ENCODE results near the gene RALY. TPM values are rescaled to one million over a fixed set of nuclear protein-coding genes. Genes with fewer than 3 reads are reported as not detected.

Gene RALY
- total and polyA plus RNA-seq, 7 experiments from 2014 or later = 99.0 to 202 (median 121) TPM

DNA sequence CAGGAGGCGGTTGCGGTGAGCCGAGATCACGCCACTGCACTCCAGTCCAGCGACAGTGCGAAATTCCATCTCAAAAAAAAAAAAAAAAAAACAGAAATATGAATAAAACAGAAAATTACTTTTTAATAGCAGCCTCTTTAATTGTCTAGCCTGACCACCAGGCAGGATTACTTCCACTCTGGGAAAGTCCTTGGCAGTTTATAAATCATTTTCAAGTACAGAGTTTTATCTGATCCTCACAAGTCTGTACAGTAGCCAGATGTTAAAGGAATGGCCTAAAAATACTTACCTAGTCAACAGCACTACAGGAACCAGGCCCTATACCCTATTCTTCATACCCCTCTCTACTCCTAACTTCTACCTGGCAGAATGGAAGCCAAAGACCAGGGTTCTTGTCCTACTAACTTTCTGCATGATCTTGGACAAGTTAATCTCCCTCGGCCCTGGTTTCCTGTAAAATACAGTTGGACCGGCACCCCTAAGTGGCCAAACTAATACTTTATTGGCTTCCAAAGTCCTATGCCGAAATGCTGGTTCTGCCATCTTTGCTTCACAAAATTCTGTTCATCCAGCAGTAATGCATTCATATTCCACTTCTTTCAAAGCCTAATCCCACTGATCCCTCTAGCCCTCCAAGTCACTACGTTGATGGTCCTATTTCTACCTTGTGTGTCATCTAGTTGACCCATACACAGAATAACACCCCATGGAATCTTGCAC lies 116.5 kb downstream of the RALY start:
- peak overlapping the region; percentile 92 to 99 (median 97) for H3K27ac Mint-ChIP-seq
- ChIA-PET POLR2A (interaction anchor here (0.7 kb wide), 1 partner anchor 714 kb away, joined by 3 read pairs; no protein-coding TSS in a partner anchor), CTCF (interaction anchor here (0.7 kb wide), 1 partner anchor 324 kb away, joined by 9 read pairs; no protein-coding TSS in a partner anchor)
- Histone ChIP-seq H3K36me3 (ENCODE audit: control insufficient read depth in 2 of 3, insufficient read depth in 3 of 3, low read length in 3 of 3) (peaks cover 2 to 9% (median 4%) of the 10 kb centered on the region in 3 experiments), H3K4me3 (ENCODE audit: low read length) (peak overlapping the region; percentile 92), H3K27ac (ENCODE audit: low read depth, low read length) (peak overlapping the region; percentile 89), H3K9me3 (ENCODE audit: control insufficient read depth in 2 of 3, low read length in 3 of 3) (no peaks in the 10 kb centered on the region), H3K27me3 (ENCODE audit: control insufficient read depth in 2 of 2, insufficient read depth in 2 of 2, low read length in 2 of 2) (no peaks in the 10 kb centered on the region), H3K4me1 (ENCODE audit: control insufficient read depth in 2 of 2, insufficient read depth in 2 of 2, low read length in 2 of 2) (peaks cover 37% of the 10 kb centered on the region in 2 donors)
- H3K36me3 Mint-ChIP-seq = peaks cover 2 to 17% (median 9%) of the 10 kb centered on the region in 5 donors
- peaks cover 0 to 4% (median 0%) of the 10 kb centered on the region in 11 donors for H3K9me3 Mint-ChIP-seq
- peaks cover 0 to 6% (median 0%) of the 10 kb centered on the region in 5 donors for H3K27me3 Mint-ChIP-seq
- intact Hi-C loops (cut with micrococcal nuclease) = loop anchor here (2.0 to 5.0 kb wide), 7 partner anchors 15 to 1753 kb away; partner anchors contain the start of genes ZNF341 (in 2 of the 2), ACTL10 (in 1 of the 2), ASXL1 (in 1 of the 2) and NECAB3 (in 1 of the 2)
- DNase-seq = no peak
- ATAC-seq = no peak
- peaks cover 46 to 69% (median 62%) of the 10 kb centered on the region in 7 donors for H3K4me1 Mint-ChIP-seq
- H3K4me3 Mint-ChIP-seq = peak overlapping the region; percentile 87 to 98 (median 96)

DNA sequence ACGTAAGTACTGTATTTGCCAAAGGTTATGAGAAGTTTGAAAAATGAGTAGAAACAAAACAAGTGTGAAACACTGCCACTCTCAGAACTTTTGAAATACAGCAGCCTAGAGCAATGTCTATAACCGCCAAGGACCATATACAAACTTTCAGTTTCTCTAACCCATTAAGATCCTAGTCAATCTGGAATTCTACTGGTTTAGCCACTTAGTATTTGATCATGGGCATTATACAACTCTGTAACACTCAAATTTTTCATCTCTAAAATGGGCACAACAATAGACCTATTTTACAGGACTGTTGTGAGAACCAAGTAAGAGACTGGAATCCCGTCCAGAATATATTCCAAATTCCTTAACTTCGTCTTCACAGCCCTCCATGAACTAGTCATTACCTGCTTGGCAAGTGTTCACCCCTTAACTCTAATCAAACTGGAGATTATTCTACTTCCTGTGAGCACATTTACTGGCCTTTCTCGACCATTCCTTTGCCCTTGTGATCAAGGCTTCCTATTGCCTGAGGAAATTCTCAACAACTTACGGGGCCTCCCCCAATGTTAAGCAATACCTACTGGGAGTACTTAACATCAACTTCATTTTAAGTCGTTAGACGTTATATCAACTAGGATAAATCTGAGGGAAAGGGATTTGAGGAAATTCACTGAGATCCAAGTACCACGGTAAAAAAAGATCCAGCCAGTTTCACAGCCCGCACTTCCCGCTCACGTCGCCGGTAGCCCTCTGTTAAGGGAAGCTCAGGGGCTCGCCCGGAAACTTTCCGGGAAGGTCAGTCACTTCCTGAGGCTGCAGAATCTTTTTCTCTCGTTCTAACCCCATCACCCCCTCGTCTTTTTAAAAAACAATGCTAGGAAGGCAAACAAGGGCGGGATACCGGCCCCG lies 117.3 kb downstream of the RALY start:
- Mint-ChIP-seq H3K9me3 (peaks cover 0 to 4% (median 0%) of the 10 kb centered on the region in 11 donors), H3K27me3 (peaks cover 0 to 7% (median 0%) of the 10 kb centered on the region in 5 donors), H3K36me3 (peaks cover 0 to 13% (median 3%) of the 10 kb centered on the region in 5 donors), H3K4me1 (peaks cover 40 to 61% (median 54%) of the 10 kb centered on the region in 7 donors), H3K4me3 (peak overlapping the region; percentile 87 to 98 (median 96)), H3K27ac (peak overlapping the region; percentile 92 to 99 (median 97))
- ChIA-PET POLR2A (interaction anchor here (0.7 to 2.2 kb wide), 9 partner anchors 14 to 709 kb away, joined by 3 to 26 read pairs (median 7); partner anchors contain the start of genes CDK5RAP1, DYNLRB1, ITCH and RALY), CTCF (no interaction called here)
- no peak for ATAC-seq
- Histone ChIP-seq H3K4me1 (ENCODE audit: control insufficient read depth in 2 of 2, insufficient read depth in 2 of 2, low read length in 2 of 2) (peaks cover 32 to 37% of the 10 kb centered on the region in 2 donors), H3K27me3 (ENCODE audit: control insufficient read depth in 2 of 2, insufficient read depth in 2 of 2, low read length in 2 of 2) (no peaks in the 10 kb centered on the region), H3K9me3 (ENCODE audit: control insufficient read depth in 2 of 3, low read length in 3 of 3) (no peaks in the 10 kb centered on the region), H3K27ac (ENCODE audit: low read depth, low read length) (peak overlapping the region; percentile 89), H3K36me3 (ENCODE audit: control insufficient read depth in 2 of 3, insufficient read depth in 3 of 3, low read length in 3 of 3) (peaks cover 0 to 7% (median 0%) of the 10 kb centered on the region in 3 experiments), H3K4me3 (ENCODE audit: low read length) (peak overlapping the region; percentile 92)
- peak in 3 of 9 donors; percentile 8 to 17 (median 16) for DNase-seq
- intact Hi-C loops (cut with micrococcal nuclease) = loop anchor here (1.0 to 5.0 kb wide), 8 partner anchors 16 to 1754 kb away; partner anchors contain the start of genes ZNF341 (in 2 of the 2), ACTL10 (in 1 of the 2), ASXL1 (in 1 of the 2) and DYNLRB1 (in 1 of the 2)

DNA sequence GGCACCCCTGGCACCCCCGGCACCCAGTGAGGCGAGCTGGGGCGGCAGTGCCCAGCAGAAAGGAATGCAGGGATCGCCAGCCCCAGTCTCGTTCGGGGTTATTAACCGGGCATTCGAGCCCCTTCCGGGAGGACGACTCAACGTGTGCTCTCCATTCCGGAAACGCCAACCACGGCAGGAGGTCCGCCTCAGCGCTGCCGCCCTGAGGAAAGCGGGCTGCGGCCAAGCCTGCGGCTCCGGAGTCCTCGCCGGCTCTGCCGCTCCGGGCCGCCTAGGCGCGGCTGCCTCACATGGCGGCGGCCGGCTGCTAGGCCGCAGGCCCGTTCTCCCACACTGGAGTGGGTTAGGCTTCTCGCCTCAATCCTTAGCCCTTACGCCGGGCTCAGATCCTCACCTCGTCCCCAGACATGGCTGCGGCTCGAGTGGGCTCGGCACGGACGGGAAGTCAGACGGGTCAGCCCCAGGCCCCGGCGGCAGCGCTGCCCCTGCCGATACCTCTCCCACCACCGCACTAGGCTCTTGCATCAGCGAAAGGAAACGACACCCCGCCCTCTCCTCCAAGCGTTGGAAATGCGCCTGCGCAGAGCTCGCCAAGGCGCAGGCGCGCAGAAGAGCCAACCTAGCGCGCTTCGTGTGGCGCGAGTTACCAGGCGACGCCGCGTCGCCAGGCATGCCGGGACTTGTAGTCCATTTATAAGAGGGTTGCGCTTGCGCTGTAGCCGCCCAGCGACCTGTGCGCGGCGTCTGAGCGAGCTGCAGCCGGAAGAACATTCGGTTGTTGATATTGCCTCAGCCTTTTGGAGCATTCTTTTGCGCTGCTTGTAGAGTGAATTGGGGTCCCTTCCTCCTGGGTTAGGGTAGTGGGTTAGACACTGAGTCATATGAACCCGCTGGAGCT lies 118.2 kb downstream of the RALY start, which contains the start of gene EIF2S2:
TSS of gene EIF2S2 (minus strand) at position 542 of the 898 bp plus-strand sequence. CDS start at position 409, 133 bp downstream.
- H3K4me1 Mint-ChIP-seq = peaks cover 34 to 53% (median 47%) of the 10 kb centered on the region in 7 donors
- intact Hi-C loops (cut with micrococcal nuclease) = loop anchor here (1.0 to 5.0 kb wide), 21 partner anchors 17 to 1842 kb away; partner anchors contain the start of genes ASXL1 (in 2 of the 2), CHMP4B (in 2 of the 2), E2F1 (in 2 of the 2) and RALY (in 2 of the 2)
- peaks cover 0 to 7% (median 0%) of the 10 kb centered on the region in 3 experiments for H3K36me3 ChIP-seq (ENCODE audit: control insufficient read depth in 2 of 3, insufficient read depth in 3 of 3, low read length in 3 of 3)
- H3K4me1 ChIP-seq (ENCODE audit: control insufficient read depth in 2 of 2, insufficient read depth in 2 of 2, low read length in 2 of 2) = peaks cover 24 to 34% of the 10 kb centered on the region in 2 donors
- peak within 1 kb of the TSS; percentile 96 to 99 (median 98) for H3K27ac Mint-ChIP-seq
- peak within 1 kb of the TSS; percentile 92 for H3K4me3 ChIP-seq (ENCODE audit: low read length)
- DNase-seq (peak; percentile 88 to 97 (median 95)), ATAC-seq (peak; percentile 95)
- H3K27me3 ChIP-seq (ENCODE audit: control insufficient read depth in 2 of 2, insufficient read depth in 2 of 2, low read length in 2 of 2) = no peaks in the 10 kb centered on the region
- ChIA-PET POLR2A (interaction anchor here (0.6 to 2.2 kb wide), 35 partner anchors 9 to 1280 kb away, joined by 3 to 26 read pairs (median 4); partner anchors contain the start of genes CBFA2T2, CDK5RAP1, CHMP4B and DYNLRB1), CTCF (interaction anchor here (1.4 to 1.6 kb wide), 2 partner anchors 10 to 42 kb away, joined by 6 read pairs; no protein-coding TSS in a partner anchor)
- peaks cover 0 to 15% (median 0%) of the 10 kb centered on the region in 5 donors for H3K27me3 Mint-ChIP-seq
- peak within 1 kb of the TSS; percentile 89 for H3K27ac ChIP-seq (ENCODE audit: low read depth, low read length)
- H3K36me3 Mint-ChIP-seq = peaks cover 0 to 13% (median 3%) of the 10 kb centered on the region in 5 donors
- H3K4me3 Mint-ChIP-seq = peak within 1 kb of the TSS; percentile 87 to 98 (median 96)
- H3K9me3 Mint-ChIP-seq = peaks cover 0 to 4% (median 0%) of the 10 kb centered on the region in 11 donors
- no peaks in the 10 kb centered on the region for H3K9me3 ChIP-seq (ENCODE audit: control insufficient read depth in 2 of 3, low read length in 3 of 3)

DNA sequence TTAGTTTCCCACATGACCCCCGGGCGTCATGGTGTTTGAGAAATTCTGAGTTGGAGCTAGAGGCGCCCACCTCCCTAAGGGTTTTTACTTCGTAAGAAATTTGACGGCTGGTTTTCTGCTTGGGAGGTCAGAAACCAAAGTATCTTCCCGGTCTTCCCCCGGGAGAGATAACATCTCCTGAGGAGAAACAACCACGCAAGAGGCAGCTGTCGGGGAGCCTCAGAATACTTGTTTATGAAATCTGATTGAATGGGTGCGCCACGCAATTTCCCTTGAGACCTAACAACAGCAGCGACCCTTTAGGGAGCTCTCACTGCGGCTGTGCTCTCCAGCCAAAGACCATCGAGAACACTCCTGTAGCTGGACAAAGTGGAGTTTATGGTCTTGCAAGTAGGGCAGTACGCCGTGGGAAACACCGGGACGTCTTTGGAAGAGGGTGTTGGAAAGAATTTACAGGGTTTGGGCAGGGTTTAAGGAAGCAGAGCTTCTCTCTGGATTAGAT lies 118.9 kb downstream of the RALY start:
- Mint-ChIP-seq H3K4me3 (peak overlapping the region; percentile 87 to 98 (median 96)), H3K27ac (peak overlapping the region; percentile 96 to 99 (median 98)), H3K9me3 (peaks cover 0 to 4% (median 0%) of the 10 kb centered on the region in 11 donors), H3K27me3 (peaks cover 0 to 18% (median 0%) of the 10 kb centered on the region in 5 donors), H3K36me3 (peaks cover 0 to 11% (median 3%) of the 10 kb centered on the region in 5 donors), H3K4me1 (peaks cover 32 to 46% (median 40%) of the 10 kb centered on the region in 7 donors)
- POLR2A ChIA-PET = interaction anchor here (0.6 to 2.2 kb wide), 35 partner anchors 9 to 1280 kb away, joined by 3 to 26 read pairs (median 4); partner anchors contain the start of genes CBFA2T2, CDK5RAP1, CHMP4B and DYNLRB1
- H3K27me3 ChIP-seq (ENCODE audit: control insufficient read depth in 2 of 2, insufficient read depth in 2 of 2, low read length in 2 of 2) = no peaks in the 10 kb centered on the region
- H3K4me1 ChIP-seq (ENCODE audit: control insufficient read depth in 2 of 2, insufficient read depth in 2 of 2, low read length in 2 of 2) = peaks cover 24 to 27% of the 10 kb centered on the region in 2 donors
- peak overlapping the region; percentile 92 for H3K4me3 ChIP-seq (ENCODE audit: low read length)
- ATAC-seq (no peak), DNase-seq (peak in 1 of 9 donors; percentile 25)
- H3K9me3 ChIP-seq (ENCODE audit: control insufficient read depth in 2 of 3, low read length in 3 of 3) = no peaks in the 10 kb centered on the region
- H3K36me3 ChIP-seq (ENCODE audit: control insufficient read depth in 2 of 3, insufficient read depth in 3 of 3, low read length in 3 of 3) = peaks cover 0 to 7% (median 0%) of the 10 kb centered on the region in 3 experiments
- CTCF ChIA-PET = interaction anchor here (1.4 to 1.6 kb wide), 2 partner anchors 10 to 42 kb away, joined by 6 read pairs; no protein-coding TSS in a partner anchor
- peak overlapping the region; percentile 89 for H3K27ac ChIP-seq (ENCODE audit: low read depth, low read length)
- intact Hi-C loops (cut with micrococcal nuclease) = loop anchor here (1.0 to 5.0 kb wide), 19 partner anchors 17 to 1842 kb away; partner anchors contain the start of genes ASXL1 (in 2 of the 2), CHMP4B (in 2 of the 2), E2F1 (in 2 of the 2) and RALY (in 2 of the 2)

Measured in naive thymus-derived CD4-positive, alpha-beta T cell (primary cell).